ENCODE measurements around the gene CAMKK2.

The CAMKK2 gene

GRCh38 chr12:121239351-121240061 is 57.0 kb downstream of the CAMKK2 start:
- Histone ChIP-seq H3K27me3 (no peaks in the 10 kb centered on the region), H3K9me3 (no peaks in the 10 kb centered on the region), H3K4me1 (no peaks in the 10 kb centered on the region), H3K36me3 (peaks cover 15% of the 10 kb centered on the region), H3K4me3 (ENCODE audit: low read depth, low read length) (no peak overlapping the region)
- no peak for DNase-seq
- no peak for TF ChIP-seq CTCF (IDR thresholded peaks at IDR 0.05; ENCODE audit: low read depth, low read length)

- H3K27me3 ChIP-seq: no peaks in the 10 kb centered on the region
- no peaks in the 10 kb centered on the region for H3K9me3 ChIP-seq
- TF ChIP-seq CTCF (IDR thresholded peaks at IDR 0.05; ENCODE audit: low read depth, low read length): no peak
- DNase-seq: no peak
- H3K36me3 ChIP-seq: peaks cover 11% of the 10 kb centered on the region
- H3K4me3 ChIP-seq (ENCODE audit: low read depth, low read length): no peak overlapping the region
- H3K4me1 ChIP-seq: no peaks in the 10 kb centered on the region
Measured at GRCh38 chr12:121238604-121239350, 57.7 kb downstream of the CAMKK2 start.

- no peaks in the 10 kb centered on the region for H3K4me1 ChIP-seq
- no peaks in the 10 kb centered on the region for H3K9me3 ChIP-seq
- H3K4me3 ChIP-seq (ENCODE audit: low read depth, low read length): no peak overlapping the region
- no peak for TF ChIP-seq CTCF (IDR thresholded peaks at IDR 0.05; ENCODE audit: low read depth, low read length)
- DNase-seq: no peak
- H3K27me3 ChIP-seq: no peaks in the 10 kb centered on the region
- peaks cover 4% of the 10 kb centered on the region for H3K36me3 ChIP-seq
Measured at GRCh38 chr12:121238086-121238485, 58.4 kb downstream of the CAMKK2 start.

GRCh38 chr12:121237415-121237814 is 59.1 kb downstream of the CAMKK2 start:
- H3K36me3 ChIP-seq: peaks cover 3% of the 10 kb centered on the region
- no peak overlapping the region for H3K4me3 ChIP-seq (ENCODE audit: low read depth, low read length)
- no peak for DNase-seq
- no peaks in the 10 kb centered on the region for H3K27me3 ChIP-seq
- no peak for TF ChIP-seq CTCF (IDR thresholded peaks at IDR 0.05; ENCODE audit: low read depth, low read length)
- no peaks in the 10 kb centered on the region for H3K9me3 ChIP-seq
- no peaks in the 10 kb centered on the region for H3K4me1 ChIP-seq

- H3K27me3 ChIP-seq: no peaks in the 10 kb centered on the region
- TF ChIP-seq CTCF (IDR thresholded peaks at IDR 0.05; ENCODE audit: low read depth, low read length): no peak
Measured at GRCh38 chr12:121236776-121237175, 59.7 kb downstream of the CAMKK2 start.

GRCh38 chr12:121233628-121234020 is 62.9 kb downstream of the CAMKK2 start:
- peaks cover 3% of the 10 kb centered on the region for H3K36me3 ChIP-seq
- H3K4me3 ChIP-seq (ENCODE audit: low read depth, low read length): no peak overlapping the region
- DNase-seq: no peak
- H3K9me3 ChIP-seq: no peaks in the 10 kb centered on the region
- H3K4me1 ChIP-seq: no peaks in the 10 kb centered on the region
- no peak for TF ChIP-seq CTCF (IDR thresholded peaks at IDR 0.05; ENCODE audit: low read depth, low read length)
- H3K27me3 ChIP-seq: no peaks in the 10 kb centered on the region

More at GRCh38 chr12:121236776-121237175, 59.7 kb downstream of the CAMKK2 start:
- no peaks in the 10 kb centered on the region for H3K4me1 ChIP-seq
- DNase-seq: no peak
- H3K9me3 ChIP-seq: no peaks in the 10 kb centered on the region
- peaks cover 3% of the 10 kb centered on the region for H3K36me3 ChIP-seq
- H3K4me3 ChIP-seq (ENCODE audit: low read depth, low read length): no peak overlapping the region
